Measurements from ENCODE around the gene CLEC2L. TPM values are rescaled to one million over a fixed set of nuclear protein-coding genes. Genes with fewer than 3 reads are reported as not detected.

CLEC2L gene
- polyA plus RNA-seq, 1 of the 3 experiments (the other 2 are of a cell fraction) = not detected

GRCh38 chr7:139566075-139566474, 42.6 kb downstream of the CLEC2L start:
- CTCF ChIA-PET = interaction anchor here (1.0 kb wide), 1 partner anchor 10 kb away, joined by 5 read pairs; no protein-coding TSS in a partner anchor
- Histone ChIP-seq H3K79me2 (ENCODE audit: insufficient read depth) (no peaks in the 10 kb centered on the region), H3K4me2 (no peak overlapping the region), H3K4me3 (ENCODE audit: low read depth in 2 of 2, low read length in 1 of 2) (no peak overlapping the region), H3K27me3 (ENCODE audit: insufficient read depth) (no peaks in the 10 kb centered on the region), H2AFZ (ENCODE audit: low read depth) (no peak overlapping the region), H3K4me1 (ENCODE audit: control insufficient read depth in 1 of 2, insufficient read depth in 2 of 2, low read depth in 1 of 2, low read length in 1 of 2) (no peaks in the 10 kb centered on the region), H4K20me1 (ENCODE audit: insufficient read depth) (no peaks in the 10 kb centered on the region), H3K9me3 (no peaks in the 10 kb centered on the region), H3K27ac (ENCODE audit: low read depth in 2 of 2, low read length in 1 of 2) (no peak overlapping the region), H3K9me2 (no peaks in the 10 kb centered on the region), H3K9ac (no peak overlapping the region), H3F3A (replicated peaks; ENCODE audit: insufficient read depth) (peaks cover 5% of the 10 kb centered on the region), H3K36me3 (replicated peaks in 1 of 2; ENCODE audit: control insufficient read depth in 1 of 2, insufficient read depth in 2 of 2, low read length in 1 of 2) (peaks cover 17 to 51% of the 10 kb centered on the region in 2 experiments)
- TF ChIP-seq RCOR1 (IDR thresholded peaks at IDR 0.05; ENCODE audit: low read length) = no peak
- TF ChIP-seq RAD21 (IDR thresholded peaks at IDR 0.05; ENCODE audit: low read length) = no peak
- TF ChIP-seq FOXM1 (IDR thresholded peaks at IDR 0.05; ENCODE audit: low read depth) = no peak
- TF ChIP-seq ZBTB33 (IDR thresholded peaks at IDR 0.05; ENCODE audit: borderline replicate concordance, low read depth) = no peak
- TF ChIP-seq JUND (IDR thresholded peaks at IDR 0.05) = no peak
- no peak for TF ChIP-seq CHD2 (IDR thresholded peaks at IDR 0.05; ENCODE audit: low read length, partially characterized antibody)
- TF ChIP-seq PBX3 (IDR thresholded peaks at IDR 0.05) = no peak
- TF ChIP-seq, protein P1, sequence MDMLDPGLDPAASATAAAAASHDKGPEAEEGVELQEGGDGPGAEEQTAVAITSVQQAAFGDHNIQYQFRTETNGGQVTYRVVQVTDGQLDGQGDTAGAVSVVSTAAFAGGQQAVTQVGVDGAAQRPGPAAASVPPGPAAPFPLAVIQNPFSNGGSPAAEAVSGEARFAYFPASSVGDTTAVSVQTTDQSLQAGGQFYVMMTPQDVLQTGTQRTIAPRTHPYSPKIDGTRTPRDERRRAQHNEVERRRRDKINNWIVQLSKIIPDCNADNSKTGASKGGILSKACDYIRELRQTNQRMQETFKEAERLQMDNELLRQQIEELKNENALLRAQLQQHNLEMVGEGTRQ (IDR thresholded peaks at IDR 0.05; ENCODE audit: borderline replicate concordance, low read depth, low read length) = no peak
- TF ChIP-seq ELF1 (IDR thresholded peaks at IDR 0.05) = no peak
- no peak for TF ChIP-seq POLR2AphosphoS5 (IDR thresholded peaks at IDR 0.05; ENCODE audit: low read depth, low read length)
- TF ChIP-seq EZH2phosphoT487 (IDR thresholded peaks at IDR 0.05; ENCODE audit: borderline replicate concordance, low read depth) = no peak
- no peak for TF ChIP-seq TEAD4 (IDR thresholded peaks at IDR 0.05; ENCODE audit: borderline replicate concordance, insufficient read depth)
- TF ChIP-seq SMC3 (IDR thresholded peaks at IDR 0.05; ENCODE audit: low read depth, low read length) = no peak
- no peak for TF ChIP-seq IRF3 (IDR thresholded peaks at IDR 0.05; ENCODE audit: low read depth, low read length)
- TF ChIP-seq EP300 (IDR thresholded peaks at IDR 0.05; ENCODE audit: borderline replicate concordance in 1 of 2, low read depth in 1 of 2, low read length in 1 of 2) = no peak
- TF ChIP-seq, protein P2, sequence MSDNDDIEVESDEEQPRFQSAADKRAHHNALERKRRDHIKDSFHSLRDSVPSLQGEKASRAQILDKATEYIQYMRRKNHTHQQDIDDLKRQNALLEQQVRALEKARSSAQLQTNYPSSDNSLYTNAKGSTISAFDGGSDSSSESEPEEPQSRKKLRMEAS (IDR thresholded peaks at IDR 0.05; ENCODE audit: low read depth) = no peak
- TF ChIP-seq GATA2 (CRISPR knock-in tag; IDR thresholded peaks at IDR 0.05) = no peak
- no peak for TF ChIP-seq RFX5 (IDR thresholded peaks at IDR 0.05; ENCODE audit: low read length)
- TF ChIP-seq NFIC (IDR thresholded peaks at IDR 0.05; ENCODE audit: borderline replicate concordance) = no peak
- no peak for DNase-seq
- POLR2A ChIA-PET = no interaction called here
- 92% methylated on average over 6 of the region's 6 CpGs for WGBS (ENCODE audit: low lambda C conversion rate)
